Thymus (tissue), 11 donors: ENCODE results near the gene GPR157. TPM values are rescaled to one million over a fixed set of nuclear protein-coding genes. Genes with fewer than 3 reads are reported as not detected.

ENCODE experiments used
- DNase-seq, 9 donors: peaks; one replicate each; pipeline ENCODE4 v3.0.0-alpha.2; 2013; ENCODE audit warnings: low spot score in 9 of 9, low read depth in 6 of 9, missing footprints in 1 of 9
- H3K27ac ChIP-seq, 2 donors: one replicate each; pipeline ENCODE4 v1.5.1; 2013; ENCODE audit warnings: control low read depth in 1 of 2, low read depth in 1 of 2, low read length in 1 of 2, mild to moderate bottlenecking in 1 of 2, moderate library complexity in 1 of 2
- H3K27me3 ChIP-seq, 2 donors: one replicate each; pipeline ENCODE4 v1.5.1; 2013; ENCODE audit warnings: low read length in 1 of 2; ENCODE audit not compliant: control insufficient read depth in 2 of 2, insufficient read depth in 1 of 2
- H3K36me3 ChIP-seq, 2 donors: one replicate each; pipeline ENCODE4 v1.5.1; 2013; ENCODE audit warnings: low read length in 1 of 2, mild to moderate bottlenecking in 1 of 2, moderate library complexity in 1 of 2; ENCODE audit not compliant: control insufficient read depth in 2 of 2, insufficient read depth in 2 of 2
- H3K4me1 ChIP-seq, 2 donors: one replicate each; pipeline ENCODE4 v1.5.1; 2013; ENCODE audit warnings: low read length in 2 of 2; ENCODE audit not compliant: control insufficient read depth in 2 of 2, insufficient read depth in 2 of 2
- H3K4me3 ChIP-seq, 2 donors: one replicate each; pipeline ENCODE4 v1.5.1; 2013; ENCODE audit warnings: low read length in 2 of 2, control low read depth in 1 of 2, mild to moderate bottlenecking in 1 of 2
- H3K9me3 ChIP-seq, 2 donors: one replicate each; pipeline ENCODE4 v1.5.1; 2013; ENCODE audit warnings: low read length in 1 of 2, mild to moderate bottlenecking in 1 of 2; ENCODE audit not compliant: control insufficient read depth in 2 of 2, insufficient read depth in 1 of 2
- WGBS: extraction: QIAGEN DNeasy Blood & Tissue Kit; methylation state at CpG from one replicate; pipeline ENCODE4 v1.1.7; 2013; 5-methylcytosine and 5-hydroxymethylcytosine counted together
- polyA plus RNA-seq: library from polyadenylated mRNA; stranded (reverse); fragments of 200-250 nt; gene quantifications from one replicate; pipeline ENCODE4 v1.2.3, GENCODE V29; 2013
- total RNA-seq: library from RNA; stranded (reverse); fragments of 120-200 nt; gene quantifications from one replicate; pipeline ENCODE4 v1.2.4, GENCODE V29; 2013
- donor health status: healthy.

Gene GPR157
- total and polyA plus RNA-seq, 2 donors = 4.3 to 5.8 TPM

DNA sequence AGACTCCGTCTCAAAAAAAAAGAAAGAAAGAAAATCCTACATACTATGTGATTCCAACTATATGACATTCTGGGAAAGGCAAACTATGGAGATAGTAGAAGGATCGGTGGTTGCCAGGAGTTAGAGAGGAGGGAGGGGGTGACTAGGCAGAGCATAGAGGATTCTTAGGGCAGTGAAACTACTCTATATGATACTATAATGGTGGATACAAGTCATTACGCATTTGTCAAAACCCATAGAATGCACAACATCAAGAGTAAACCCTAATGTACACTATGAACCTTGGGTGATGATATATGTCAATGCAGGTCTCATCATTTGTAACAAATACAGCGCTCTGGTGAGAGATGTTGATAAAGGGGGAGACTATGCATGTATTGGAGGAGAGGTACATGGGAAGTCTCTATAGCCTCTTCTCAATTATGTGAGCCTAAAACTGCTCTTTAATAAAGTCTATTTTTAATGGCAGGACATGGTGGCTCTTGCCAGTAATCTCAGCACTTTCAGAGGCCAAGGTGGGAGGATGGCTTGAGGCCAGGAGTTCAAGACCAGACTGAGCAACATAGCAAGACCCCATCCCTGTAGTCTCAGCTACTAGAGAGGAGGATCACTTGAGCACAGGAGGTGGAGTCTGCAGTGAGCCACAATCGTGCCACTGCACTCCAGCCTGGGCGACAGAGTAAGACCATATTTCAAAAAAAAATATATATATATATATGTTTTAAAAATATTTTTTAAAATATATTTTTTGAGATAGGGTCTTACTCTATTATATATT is 76.4 kb downstream of the GPR157 start:
- WGBS = 98% methylated on average over 6 of the region's 6 CpGs
- DNase-seq = no peak
- no peaks in the 10 kb centered on the region for H3K36me3 ChIP-seq

DNA sequence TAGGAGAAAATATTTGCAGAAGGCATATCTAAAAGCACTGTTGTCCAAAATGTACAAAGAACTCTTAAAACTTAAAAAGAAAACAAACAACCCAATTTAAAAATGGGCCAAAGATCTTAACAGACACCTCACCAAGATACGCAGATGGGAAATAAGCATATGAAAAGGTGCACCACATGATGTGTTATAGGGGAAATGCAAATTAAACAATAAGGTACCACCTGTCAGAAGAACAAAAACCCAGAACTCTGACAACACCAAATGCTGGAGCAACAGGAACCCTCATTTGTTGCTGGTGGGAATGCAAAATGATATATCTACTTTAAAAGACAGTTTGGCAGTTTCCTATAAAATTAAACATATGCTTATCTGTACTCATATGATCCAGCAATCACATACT is 77.5 kb downstream of the GPR157 start:
- H3K9me3 ChIP-seq = no peaks in the 10 kb centered on the region
- no peak for DNase-seq
- no peaks in the 10 kb centered on the region for H3K4me1 ChIP-seq
- H3K36me3 ChIP-seq = no peaks in the 10 kb centered on the region
- H3K27ac ChIP-seq = no peak overlapping the region
- WGBS = 92% methylated on average over 1 of the region's 1 CpG
- H3K27me3 ChIP-seq = no peaks in the 10 kb centered on the region
- no peak overlapping the region for H3K4me3 ChIP-seq

More for the DNA sequence above, 76.4 kb downstream of the GPR157 start:
- no peak overlapping the region for H3K4me3 ChIP-seq
- no peaks in the 10 kb centered on the region for H3K27me3 ChIP-seq
- no peaks in the 10 kb centered on the region for H3K9me3 ChIP-seq
- H3K4me1 ChIP-seq = no peaks in the 10 kb centered on the region
- no peak overlapping the region for H3K27ac ChIP-seq

DNA sequence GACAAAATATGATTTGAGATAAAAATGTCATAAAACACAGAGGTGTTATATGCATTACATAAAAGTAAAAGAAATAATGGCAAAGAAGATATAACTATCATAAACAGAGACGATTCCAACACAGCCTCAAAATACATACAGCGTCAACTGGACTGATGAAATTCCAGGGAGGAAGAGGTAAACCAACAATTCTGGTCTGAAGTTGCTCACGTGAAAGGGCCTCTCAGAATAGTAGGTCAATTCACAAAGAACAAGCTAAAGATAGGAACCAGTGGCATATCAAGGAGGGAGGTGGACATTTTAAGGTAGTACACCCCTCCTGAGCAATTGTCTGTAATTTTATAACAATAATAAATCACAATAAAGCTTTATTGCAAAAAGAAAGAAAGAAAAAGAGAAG is 78.1 kb downstream of the GPR157 start:
- Histone ChIP-seq H3K4me1 (no peaks in the 10 kb centered on the region), H3K9me3 (no peaks in the 10 kb centered on the region), H3K4me3 (no peak overlapping the region), H3K27me3 (no peaks in the 10 kb centered on the region), H3K27ac (no peak overlapping the region), H3K36me3 (no peaks in the 10 kb centered on the region)
- WGBS = 92% methylated on average over 3 of the region's 3 CpGs
- no peak for DNase-seq

Other genes starting within 250 kb of the GPR157 start
- gene CA6, start 183.2 kb downstream of the GPR157 start, total RNA-seq = 1.5 TPM
- gene CA6, start 183.2 kb downstream of the GPR157 start, polyA plus RNA-seq = 0.37 TPM
- gene SLC2A7, start 102.7 kb downstream of the GPR157 start, total RNA-seq = 0.05 TPM
- 0.05 TPM for gene SLC2A7, start 102.7 kb downstream of the GPR157 start, polyA plus RNA-seq
- 1.5 TPM for gene SLC2A5, start 59.5 kb downstream of the GPR157 start, total RNA-seq
- 6.8 TPM for gene SLC2A5, start 59.5 kb downstream of the GPR157 start, polyA plus RNA-seq
- 8.8 TPM for gene H6PD, start 105.7 kb upstream of the GPR157 start, total RNA-seq
- 18.6 TPM for gene H6PD, start 105.7 kb upstream of the GPR157 start, polyA plus RNA-seq
- gene SPSB1, start 163.8 kb upstream of the GPR157 start, total RNA-seq = 12.8 TPM
- 12.9 TPM for gene SPSB1, start 163.8 kb upstream of the GPR157 start, polyA plus RNA-seq